ENCODE data around the gene CASP10.

The CASP10 gene

DNA sequence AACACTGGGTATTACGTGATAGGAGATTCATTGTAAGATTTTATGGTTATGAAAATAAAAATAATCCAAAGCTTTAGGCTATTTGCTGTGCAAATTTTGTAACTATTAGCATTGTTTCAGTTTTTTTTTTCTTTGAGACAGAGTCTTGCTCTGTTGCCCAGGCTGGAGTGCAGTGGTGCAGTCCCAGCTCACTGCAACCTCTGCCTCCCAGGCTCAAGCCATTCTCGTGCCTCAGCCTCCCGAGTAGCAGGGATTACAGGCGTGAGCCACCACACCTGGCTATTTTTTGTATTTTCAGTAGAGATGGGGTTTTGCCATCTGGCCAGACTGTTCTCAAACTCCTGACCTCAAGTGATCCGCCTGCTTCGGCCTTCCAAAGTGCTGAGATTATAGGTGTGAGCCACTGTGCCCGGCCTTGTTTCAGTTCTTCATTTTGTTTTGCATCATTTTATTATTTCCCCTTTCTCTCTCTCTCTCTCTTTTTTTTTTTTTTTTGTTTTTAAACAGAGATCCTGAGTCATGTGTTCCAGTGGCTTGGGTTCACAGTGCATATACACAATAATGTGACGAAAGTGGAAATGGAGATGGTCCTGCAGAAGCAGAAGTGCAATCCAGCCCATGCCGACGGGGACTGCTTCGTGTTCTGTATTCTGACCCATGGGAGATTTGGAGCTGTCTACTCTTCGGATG, 25.8 kb downstream of the CASP10 start:
- TF ChIP-seq, protein P1, sequence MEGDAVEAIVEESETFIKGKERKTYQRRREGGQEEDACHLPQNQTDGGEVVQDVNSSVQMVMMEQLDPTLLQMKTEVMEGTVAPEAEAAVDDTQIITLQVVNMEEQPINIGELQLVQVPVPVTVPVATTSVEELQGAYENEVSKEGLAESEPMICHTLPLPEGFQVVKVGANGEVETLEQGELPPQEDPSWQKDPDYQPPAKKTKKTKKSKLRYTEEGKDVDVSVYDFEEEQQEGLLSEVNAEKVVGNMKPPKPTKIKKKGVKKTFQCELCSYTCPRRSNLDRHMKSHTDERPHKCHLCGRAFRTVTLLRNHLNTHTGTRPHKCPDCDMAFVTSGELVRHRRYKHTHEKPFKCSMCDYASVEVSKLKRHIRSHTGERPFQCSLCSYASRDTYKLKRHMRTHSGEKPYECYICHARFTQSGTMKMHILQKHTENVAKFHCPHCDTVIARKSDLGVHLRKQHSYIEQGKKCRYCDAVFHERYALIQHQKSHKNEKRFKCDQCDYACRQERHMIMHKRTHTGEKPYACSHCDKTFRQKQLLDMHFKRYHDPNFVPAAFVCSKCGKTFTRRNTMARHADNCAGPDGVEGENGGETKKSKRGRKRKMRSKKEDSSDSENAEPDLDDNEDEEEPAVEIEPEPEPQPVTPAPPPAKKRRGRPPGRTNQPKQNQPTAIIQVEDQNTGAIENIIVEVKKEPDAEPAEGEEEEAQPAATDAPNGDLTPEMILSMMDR (conservative IDR thresholded peaks at IDR 0.05; ENCODE audit: low read depth, low read length): no peak
- DNase-seq (ENCODE audit: low read depth): no peak
- no peak overlapping the region for H3K4me3 ChIP-seq (ENCODE audit: low read depth, low read length)

DNA sequence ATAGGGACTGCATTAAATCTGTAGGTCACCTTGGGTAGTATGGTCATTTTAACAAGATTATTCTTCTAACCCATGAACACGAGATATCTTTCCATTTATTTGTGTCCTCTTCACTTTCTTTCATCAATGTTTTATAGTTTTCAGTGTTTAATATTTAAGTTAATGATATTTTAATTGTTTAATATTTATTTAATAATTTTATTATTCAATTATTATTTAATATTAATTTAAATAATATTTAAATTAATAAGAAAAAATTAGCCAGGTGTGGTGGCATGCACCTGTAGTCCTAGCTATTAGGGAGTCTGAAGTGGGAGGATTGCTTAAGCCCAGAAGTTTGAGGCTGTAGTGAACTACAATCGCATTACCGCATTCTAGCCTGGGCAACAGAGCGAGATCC, 33.0 kb downstream of the CASP10 start:
- TF ChIP-seq, protein P1 (conservative IDR thresholded peaks at IDR 0.05; ENCODE audit: low read depth, low read length): no peak
- no peak overlapping the region for H3K4me3 ChIP-seq (ENCODE audit: low read depth, low read length)
- no peak for DNase-seq (ENCODE audit: low read depth)

DNA sequence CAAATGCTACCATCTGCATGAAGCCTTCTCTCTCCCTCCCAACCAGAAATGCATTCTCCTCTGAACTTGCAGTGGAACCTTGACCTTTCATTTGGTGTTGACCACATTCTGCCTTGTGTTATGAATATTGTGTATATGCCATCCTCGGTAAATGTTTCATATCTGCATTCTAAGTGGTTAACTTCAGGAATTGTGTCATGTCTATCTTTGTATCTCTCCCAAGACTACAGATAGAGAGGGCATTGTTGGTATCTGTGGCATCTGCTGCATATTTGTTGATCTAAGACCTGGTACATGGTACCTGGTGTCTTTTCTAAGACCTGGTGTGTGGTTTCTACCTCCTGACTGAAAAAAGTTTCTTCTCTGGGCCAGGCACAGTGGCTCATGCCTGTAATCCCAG, 34.0 kb downstream of the CASP10 start:
- no peak for DNase-seq (ENCODE audit: low read depth)
- no peak overlapping the region for H3K4me3 ChIP-seq (ENCODE audit: low read depth, low read length)
- TF ChIP-seq, protein P1 (conservative IDR thresholded peaks at IDR 0.05; ENCODE audit: low read depth, low read length): no peak

DNA sequence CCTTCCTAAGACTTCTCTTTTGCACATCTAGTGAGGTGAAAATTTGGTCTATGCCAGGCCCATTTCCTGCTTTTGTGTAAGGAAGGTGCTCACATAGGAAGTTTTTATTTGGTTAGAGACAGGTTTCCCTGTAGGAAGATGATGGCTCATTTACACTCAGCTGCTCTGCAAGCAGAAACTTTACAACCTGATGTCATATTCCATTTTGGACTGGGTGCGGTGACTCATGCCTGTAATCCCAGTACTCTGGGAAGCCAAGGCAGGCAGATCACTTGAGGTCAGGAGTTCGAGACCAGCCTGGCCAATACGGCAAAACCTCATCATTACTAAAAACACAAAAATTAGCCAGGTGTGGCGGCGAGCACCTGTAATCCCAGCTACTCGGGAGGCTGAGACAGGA, 35.8 kb downstream of the CASP10 start:
- DNase-seq (ENCODE audit: low read depth): no peak
- H3K4me3 ChIP-seq (ENCODE audit: low read depth, low read length): no peak overlapping the region
- TF ChIP-seq, protein P1 (conservative IDR thresholded peaks at IDR 0.05; ENCODE audit: low read depth, low read length): no peak

DNA sequence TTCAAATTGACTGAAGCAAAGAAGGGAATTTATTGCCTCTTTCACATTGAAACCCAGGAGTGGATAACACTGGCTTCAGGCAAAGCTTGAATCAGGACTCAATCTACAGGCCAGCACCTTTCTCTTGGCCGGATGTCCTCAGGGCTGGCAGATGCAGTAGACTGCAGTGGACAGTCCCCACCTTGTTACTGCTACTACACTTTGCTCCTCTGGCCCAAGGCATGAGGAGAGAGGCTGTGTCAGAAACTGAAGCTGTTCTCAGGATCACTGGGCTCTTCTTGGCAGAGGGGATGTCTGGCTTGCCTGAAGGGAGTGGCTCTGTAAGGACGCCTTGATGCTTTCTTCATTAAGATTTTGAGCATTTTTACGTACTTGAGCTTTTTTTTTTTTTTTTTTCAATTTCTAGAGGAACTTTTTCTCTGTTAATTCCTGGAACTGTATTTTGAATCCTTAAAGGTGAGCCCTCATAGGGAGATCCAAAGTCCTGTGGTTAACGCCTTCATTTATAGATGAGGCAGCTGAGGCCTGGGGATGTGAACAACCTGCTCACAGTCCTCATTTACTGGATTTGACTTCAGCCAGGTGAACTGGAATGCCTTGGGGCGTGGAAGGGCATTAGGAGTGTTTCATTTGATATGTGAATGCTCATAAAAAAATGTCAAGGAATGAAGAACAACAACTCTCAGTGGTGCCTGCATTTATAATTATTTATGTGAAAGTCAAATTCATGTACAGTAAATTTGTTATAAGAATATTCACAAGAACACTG, 36.6 kb downstream of the CASP10 start:
- TF ChIP-seq, protein P1 (conservative IDR thresholded peaks at IDR 0.05; ENCODE audit: low read depth, low read length): no peak
- H3K4me3 ChIP-seq (ENCODE audit: low read depth, low read length): no peak overlapping the region
- DNase-seq (ENCODE audit: low read depth): no peak

DNA sequence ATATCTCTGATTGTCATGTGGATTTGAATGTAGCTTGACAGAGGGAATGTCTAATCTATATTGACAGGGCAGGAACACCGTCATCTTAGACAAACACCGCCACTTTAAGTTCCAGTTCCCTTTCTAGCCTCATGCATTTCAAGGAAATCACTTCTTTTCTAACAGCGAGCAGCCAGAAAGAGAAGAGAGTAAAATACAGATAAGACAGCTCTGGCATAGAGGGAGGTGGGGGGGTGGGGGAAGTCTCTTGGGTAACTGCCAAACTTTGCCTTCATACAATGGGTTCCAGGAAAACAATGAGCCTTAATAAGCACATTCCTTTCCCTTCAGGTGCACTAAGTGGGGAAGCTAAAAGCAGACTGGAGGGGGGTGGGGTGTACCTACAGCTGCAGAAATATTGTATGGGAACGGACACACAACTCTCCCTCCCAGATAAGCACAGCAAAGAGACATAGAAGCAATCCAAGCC, 37.2 kb downstream of the CASP10 start:
- DNase-seq (ENCODE audit: low read depth): no peak
- TF ChIP-seq, protein P1 (conservative IDR thresholded peaks at IDR 0.05; ENCODE audit: low read depth, low read length): no peak
- H3K4me3 ChIP-seq (ENCODE audit: low read depth, low read length): no peak overlapping the region

All from choroid plexus epithelial cell (primary cell).